Measurements from ENCODE around the gene RPA3. TPM values are rescaled to one million over a fixed set of nuclear protein-coding genes. Genes with fewer than 3 reads are reported as not detected.

The RPA3 gene
- total and polyA plus RNA-seq, 2 of the 13 experiments (the other 11 are each of a cell fraction or from before 2014, with no cell fraction given): 38.3 to 154 TPM

- TF ChIP-seq ZNF407 (CRISPR knock-in tag; IDR thresholded peaks at IDR 0.05; ENCODE audit: not compliant biosample characterization): no peak
- TF ChIP-seq ZNF7 (CRISPR knock-in tag; IDR thresholded peaks at IDR 0.05): no peak
- TF ChIP-seq NCOR1 (IDR thresholded peaks at IDR 0.05; ENCODE audit: borderline replicate concordance, low read length): no peak; the same call in 1 of the 2 replicates
- TF ChIP-seq, protein P1, sequence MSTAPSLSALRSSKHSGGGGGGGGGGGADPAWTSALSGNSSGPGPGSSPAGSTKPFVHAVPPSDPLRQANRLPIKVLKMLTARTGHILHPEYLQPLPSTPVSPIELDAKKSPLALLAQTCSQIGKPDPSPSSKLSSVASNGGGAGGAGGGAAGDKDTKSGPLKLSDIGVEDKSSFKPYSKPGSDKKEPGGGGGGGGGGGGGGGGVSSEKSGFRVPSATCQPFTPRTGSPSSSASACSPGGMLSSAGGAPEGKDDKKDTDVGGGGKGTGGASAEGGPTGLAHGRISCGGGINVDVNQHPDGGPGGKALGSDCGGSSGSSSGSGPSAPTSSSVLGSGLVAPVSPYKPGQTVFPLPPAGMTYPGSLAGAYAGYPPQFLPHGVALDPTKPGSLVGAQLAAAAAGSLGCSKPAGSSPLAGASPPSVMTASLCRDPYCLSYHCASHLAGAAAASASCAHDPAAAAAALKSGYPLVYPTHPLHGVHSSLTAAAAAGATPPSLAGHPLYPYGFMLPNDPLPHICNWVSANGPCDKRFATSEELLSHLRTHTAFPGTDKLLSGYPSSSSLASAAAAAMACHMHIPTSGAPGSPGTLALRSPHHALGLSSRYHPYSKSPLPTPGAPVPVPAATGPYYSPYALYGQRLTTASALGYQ (CRISPR knock-in tag; IDR thresholded peaks at IDR 0.05): 0 out of 2 replicates have a peak, but pooled peaks have one; percentile 21
- TF ChIP-seq, protein P2, sequence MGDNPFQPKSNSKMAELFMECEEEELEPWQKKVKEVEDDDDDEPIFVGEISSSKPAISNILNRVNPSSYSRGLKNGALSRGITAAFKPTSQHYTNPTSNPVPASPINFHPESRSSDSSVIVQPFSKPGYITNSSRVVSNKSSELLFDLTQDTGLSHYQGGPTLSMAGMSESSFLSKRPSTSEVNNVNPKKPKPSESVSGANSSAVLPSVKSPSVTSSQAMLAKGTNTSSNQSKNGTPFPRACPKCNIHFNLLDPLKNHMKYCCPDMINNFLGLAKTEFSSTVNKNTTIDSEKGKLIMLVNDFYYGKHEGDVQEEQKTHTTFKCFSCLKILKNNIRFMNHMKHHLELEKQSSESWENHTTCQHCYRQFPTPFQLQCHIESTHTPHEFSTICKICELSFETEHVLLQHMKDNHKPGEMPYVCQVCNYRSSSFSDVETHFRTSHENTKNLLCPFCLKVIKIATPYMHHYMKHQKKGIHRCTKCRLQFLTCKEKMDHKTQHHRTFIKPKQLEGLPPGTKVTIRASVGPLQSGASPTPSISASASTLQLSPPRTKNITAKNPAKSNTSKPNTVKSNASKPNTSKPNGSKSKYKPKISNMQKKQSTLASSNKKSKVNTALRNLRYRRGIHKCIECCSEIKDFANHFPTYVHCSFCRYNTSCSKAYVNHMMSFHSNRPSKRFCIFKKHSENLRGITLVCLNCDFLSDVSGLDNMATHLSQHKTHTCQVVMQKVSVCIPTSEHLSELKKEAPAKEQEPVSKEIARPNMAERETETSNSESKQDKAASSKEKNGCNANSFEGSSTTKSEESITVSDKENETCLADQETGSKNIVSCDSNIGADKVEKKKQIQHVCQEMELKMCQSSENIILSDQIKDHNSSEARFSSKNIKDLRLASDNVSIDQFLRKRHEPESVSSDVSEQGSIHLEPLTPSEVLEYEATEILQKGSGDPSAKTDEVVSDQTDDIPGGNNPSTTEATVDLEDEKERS (CRISPR knock-in tag; IDR thresholded peaks at IDR 0.05): no peak
- TF ChIP-seq, protein P3, sequence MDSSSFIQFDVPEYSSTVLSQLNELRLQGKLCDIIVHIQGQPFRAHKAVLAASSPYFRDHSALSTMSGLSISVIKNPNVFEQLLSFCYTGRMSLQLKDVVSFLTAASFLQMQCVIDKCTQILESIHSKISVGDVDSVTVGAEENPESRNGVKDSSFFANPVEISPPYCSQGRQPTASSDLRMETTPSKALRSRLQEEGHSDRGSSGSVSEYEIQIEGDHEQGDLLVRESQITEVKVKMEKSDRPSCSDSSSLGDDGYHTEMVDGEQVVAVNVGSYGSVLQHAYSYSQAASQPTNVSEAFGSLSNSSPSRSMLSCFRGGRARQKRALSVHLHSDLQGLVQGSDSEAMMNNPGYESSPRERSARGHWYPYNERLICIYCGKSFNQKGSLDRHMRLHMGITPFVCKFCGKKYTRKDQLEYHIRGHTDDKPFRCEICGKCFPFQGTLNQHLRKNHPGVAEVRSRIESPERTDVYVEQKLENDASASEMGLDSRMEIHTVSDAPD (CRISPR knock-in tag; IDR thresholded peaks at IDR 0.05): no peak
- TF ChIP-seq, protein P4, sequence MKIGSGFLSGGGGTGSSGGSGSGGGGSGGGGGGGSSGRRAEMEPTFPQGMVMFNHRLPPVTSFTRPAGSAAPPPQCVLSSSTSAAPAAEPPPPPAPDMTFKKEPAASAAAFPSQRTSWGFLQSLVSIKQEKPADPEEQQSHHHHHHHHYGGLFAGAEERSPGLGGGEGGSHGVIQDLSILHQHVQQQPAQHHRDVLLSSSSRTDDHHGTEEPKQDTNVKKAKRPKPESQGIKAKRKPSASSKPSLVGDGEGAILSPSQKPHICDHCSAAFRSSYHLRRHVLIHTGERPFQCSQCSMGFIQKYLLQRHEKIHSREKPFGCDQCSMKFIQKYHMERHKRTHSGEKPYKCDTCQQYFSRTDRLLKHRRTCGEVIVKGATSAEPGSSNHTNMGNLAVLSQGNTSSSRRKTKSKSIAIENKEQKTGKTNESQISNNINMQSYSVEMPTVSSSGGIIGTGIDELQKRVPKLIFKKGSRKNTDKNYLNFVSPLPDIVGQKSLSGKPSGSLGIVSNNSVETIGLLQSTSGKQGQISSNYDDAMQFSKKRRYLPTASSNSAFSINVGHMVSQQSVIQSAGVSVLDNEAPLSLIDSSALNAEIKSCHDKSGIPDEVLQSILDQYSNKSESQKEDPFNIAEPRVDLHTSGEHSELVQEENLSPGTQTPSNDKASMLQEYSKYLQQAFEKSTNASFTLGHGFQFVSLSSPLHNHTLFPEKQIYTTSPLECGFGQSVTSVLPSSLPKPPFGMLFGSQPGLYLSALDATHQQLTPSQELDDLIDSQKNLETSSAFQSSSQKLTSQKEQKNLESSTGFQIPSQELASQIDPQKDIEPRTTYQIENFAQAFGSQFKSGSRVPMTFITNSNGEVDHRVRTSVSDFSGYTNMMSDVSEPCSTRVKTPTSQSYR (CRISPR knock-in tag; IDR thresholded peaks at IDR 0.05; ENCODE audit: borderline replicate concordance): no peak
- no peak for TF ChIP-seq TBX2 (CRISPR knock-in tag; IDR thresholded peaks at IDR 0.05; ENCODE audit: borderline replicate concordance)
- no peak for TF ChIP-seq AHR (CRISPR knock-in tag; IDR thresholded peaks at IDR 0.05)
- TF ChIP-seq NCOA2 (CRISPR knock-in tag; IDR thresholded peaks at IDR 0.05): peak; percentile 85
These were observed 13.3 kb upstream of the RPA3 start (continued) for GRCh38 chr7:7731732-7732131.

Measured in HepG2 (cell line).